ENCODE data around the gene SCN1A.

The SCN1A gene

DNA sequence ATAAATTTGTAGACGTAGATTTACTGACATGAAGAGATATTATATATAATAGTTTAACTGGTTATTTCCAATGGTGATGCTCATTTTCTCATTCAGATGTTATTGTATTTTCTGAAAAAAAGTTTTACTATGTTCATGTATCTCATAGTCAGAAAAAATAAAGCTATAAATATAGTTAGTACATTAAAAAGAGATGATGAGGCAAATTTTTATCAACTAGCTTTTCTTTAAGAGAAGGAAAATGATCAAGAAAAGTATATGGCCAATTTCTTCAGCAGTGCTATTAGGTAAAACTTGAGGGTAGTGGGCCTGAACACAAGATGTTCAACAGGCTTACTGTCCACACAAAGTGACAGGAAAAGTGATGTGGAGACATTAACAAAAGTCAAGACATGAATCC, 186.0 kb downstream of the SCN1A start:
- H3K36me3 ChIP-seq (ENCODE audit: insufficient read depth, low read depth, low read length) = peaks cover 76% of the 10 kb centered on the region
- no peaks in the 10 kb centered on the region for H3K9me3 ChIP-seq (ENCODE audit: insufficient read depth, low read depth, low read length)
- no peaks in the 10 kb centered on the region for H3K27me3 ChIP-seq (ENCODE audit: insufficient read depth, low read length)
- no peak overlapping the region for H3K27ac ChIP-seq (ENCODE audit: low read length)
- no peak overlapping the region for H3K9ac ChIP-seq (ENCODE audit: low read depth, low read length)
- H3K4me1 ChIP-seq (ENCODE audit: insufficient read depth, low read length) = no peaks in the 10 kb centered on the region
- no peak overlapping the region for H3K4me3 ChIP-seq (ENCODE audit: low read length)

DNA sequence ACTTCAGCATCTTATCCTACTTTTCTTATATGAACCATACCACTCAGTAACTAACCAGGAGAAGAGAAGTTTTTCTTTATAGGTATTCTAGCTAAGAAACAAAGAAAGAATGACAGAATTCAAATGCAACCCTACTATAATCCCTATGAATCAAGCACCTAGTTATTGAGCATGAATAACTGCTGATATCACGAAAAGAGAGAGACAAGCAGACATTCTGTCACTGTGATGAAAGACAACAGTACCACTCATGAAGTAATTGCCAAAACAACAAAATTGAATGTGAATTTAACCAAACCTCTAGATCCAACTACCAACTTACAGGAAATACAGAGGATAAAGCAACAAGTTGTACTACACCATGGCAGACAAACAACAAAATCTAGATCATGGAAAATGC, 189.6 kb downstream of the SCN1A start:
- H3K9ac ChIP-seq (ENCODE audit: low read depth, low read length) = no peak overlapping the region
- no peak overlapping the region for H3K27ac ChIP-seq (ENCODE audit: low read length)
- H3K4me1 ChIP-seq (ENCODE audit: insufficient read depth, low read length) = peaks cover 7% of the 10 kb centered on the region
- H3K36me3 ChIP-seq (ENCODE audit: insufficient read depth, low read depth, low read length) = peaks cover 64% of the 10 kb centered on the region
- H3K4me3 ChIP-seq (ENCODE audit: low read length) = no peak overlapping the region
- H3K9me3 ChIP-seq (ENCODE audit: insufficient read depth, low read depth, low read length) = no peaks in the 10 kb centered on the region
- H3K27me3 ChIP-seq (ENCODE audit: insufficient read depth, low read length) = no peaks in the 10 kb centered on the region
